Chondrocyte (in vitro differentiated cells): ENCODE measurements around the gene IL5RA. TPM values are rescaled to one million over a fixed set of nuclear protein-coding genes. Genes with fewer than 3 reads are reported as not detected.

Source experiments
- DNase-seq: peaks from one replicate; pipeline ENCODE4 v3.0.0; 2021; ENCODE audit warnings: mixed read lengths, low spot score
- H3K27ac Mint-ChIP-seq: one replicate; pipeline ENCODE4 v1.8.0; 2021; ENCODE audit warnings: mild to moderate bottlenecking, moderate library complexity, mixed read lengths; ENCODE audit not compliant: unreplicated experiment
- H3K27me3 Mint-ChIP-seq: 2 replicates; pipeline ENCODE4 v1.8.0; 2021; ENCODE audit warnings: low read depth, mixed read lengths
- H3K36me3 Mint-ChIP-seq: 2 replicates; pipeline ENCODE4 v1.8.0; 2021; ENCODE audit warnings: low read depth, mixed read lengths
- H3K4me1 Mint-ChIP-seq: 2 replicates; pipeline ENCODE4 v1.8.0; 2021; ENCODE audit warnings: low read depth, mild to moderate bottlenecking, mixed read lengths
- H3K4me3 Mint-ChIP-seq: one replicate; pipeline ENCODE4 v1.8.0; 2021; ENCODE audit warnings: mild to moderate bottlenecking, moderate library complexity, mixed read lengths; ENCODE audit not compliant: unreplicated experiment
- H3K9me3 Mint-ChIP-seq: 2 replicates; pipeline ENCODE4 v1.8.0; 2021; ENCODE audit warnings: low read depth, mixed read lengths
- total RNA-seq: library from RNA; stranded (reverse); gene quantifications from 3 replicates; pipeline ENCODE4 v1.2.1, GENCODE V29; 2021
- TF ChIP-seq, protein P1 (sequence below): fragments of 200-600 bp; sonication (generic); IDR thresholded peaks from 2 replicates; pipeline ENCODE4 v1.5.0; 2021; ENCODE audit warnings: antibody characterized with exemption, mild to moderate bottlenecking, moderate library complexity

The IL5RA gene
- total RNA-seq, 1 donor from 2014 or later: not detected

DNA sequence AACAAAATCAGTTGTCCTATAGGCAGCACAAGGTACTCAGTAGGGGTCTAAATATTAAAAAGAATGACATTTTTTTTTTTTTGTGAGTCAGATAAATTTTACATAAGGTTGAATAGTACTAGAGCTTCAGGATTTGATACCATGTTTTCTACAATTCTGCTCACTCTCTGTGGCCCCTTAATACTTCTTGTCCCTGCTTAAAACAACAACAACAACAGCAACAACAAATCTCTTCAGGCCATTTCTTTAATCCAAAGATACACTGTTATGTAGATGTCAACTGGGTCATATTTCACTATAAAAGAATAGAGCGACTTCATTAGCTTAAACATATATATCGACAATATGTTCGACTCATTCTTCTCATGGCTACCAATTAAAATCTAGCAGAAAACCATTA, 3.0 kb downstream of the IL5RA start:
- Mint-ChIP-seq H3K27ac (no peak overlapping the region), H3K4me1 (no peaks in the 10 kb centered on the region), H3K4me3 (no peak overlapping the region), H3K27me3 (peaks cover 38% of the 10 kb centered on the region), H3K9me3 (no peaks in the 10 kb centered on the region), H3K36me3 (no peaks in the 10 kb centered on the region)
- TF ChIP-seq, protein P1, sequence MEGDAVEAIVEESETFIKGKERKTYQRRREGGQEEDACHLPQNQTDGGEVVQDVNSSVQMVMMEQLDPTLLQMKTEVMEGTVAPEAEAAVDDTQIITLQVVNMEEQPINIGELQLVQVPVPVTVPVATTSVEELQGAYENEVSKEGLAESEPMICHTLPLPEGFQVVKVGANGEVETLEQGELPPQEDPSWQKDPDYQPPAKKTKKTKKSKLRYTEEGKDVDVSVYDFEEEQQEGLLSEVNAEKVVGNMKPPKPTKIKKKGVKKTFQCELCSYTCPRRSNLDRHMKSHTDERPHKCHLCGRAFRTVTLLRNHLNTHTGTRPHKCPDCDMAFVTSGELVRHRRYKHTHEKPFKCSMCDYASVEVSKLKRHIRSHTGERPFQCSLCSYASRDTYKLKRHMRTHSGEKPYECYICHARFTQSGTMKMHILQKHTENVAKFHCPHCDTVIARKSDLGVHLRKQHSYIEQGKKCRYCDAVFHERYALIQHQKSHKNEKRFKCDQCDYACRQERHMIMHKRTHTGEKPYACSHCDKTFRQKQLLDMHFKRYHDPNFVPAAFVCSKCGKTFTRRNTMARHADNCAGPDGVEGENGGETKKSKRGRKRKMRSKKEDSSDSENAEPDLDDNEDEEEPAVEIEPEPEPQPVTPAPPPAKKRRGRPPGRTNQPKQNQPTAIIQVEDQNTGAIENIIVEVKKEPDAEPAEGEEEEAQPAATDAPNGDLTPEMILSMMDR: no peak
- DNase-seq: no peak

DNA sequence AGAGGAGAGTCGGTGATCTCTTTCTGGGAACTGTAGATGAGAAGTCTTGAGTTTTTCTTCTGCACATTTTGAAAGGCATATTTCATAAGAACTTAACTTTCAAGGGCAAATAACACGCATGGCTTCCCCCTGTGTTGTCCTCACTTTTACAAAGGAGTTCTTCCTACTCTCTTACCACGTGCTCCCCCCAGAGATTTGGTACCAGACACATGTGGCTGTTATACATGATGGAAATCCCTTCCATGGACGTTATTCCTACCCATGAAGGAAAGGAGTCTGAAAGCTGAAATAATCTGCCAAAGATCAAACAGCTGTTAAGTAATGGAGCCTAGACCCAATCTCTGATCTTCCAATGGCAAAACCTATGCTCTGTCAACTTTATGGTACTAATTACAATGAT, 4.4 kb downstream of the IL5RA start:
- Mint-ChIP-seq H3K27ac (no peak overlapping the region), H3K36me3 (no peaks in the 10 kb centered on the region), H3K4me1 (no peaks in the 10 kb centered on the region), H3K4me3 (no peak overlapping the region), H3K9me3 (no peaks in the 10 kb centered on the region), H3K27me3 (peaks cover 33% of the 10 kb centered on the region)
- TF ChIP-seq, protein P1: no peak
- DNase-seq: no peak

DNA sequence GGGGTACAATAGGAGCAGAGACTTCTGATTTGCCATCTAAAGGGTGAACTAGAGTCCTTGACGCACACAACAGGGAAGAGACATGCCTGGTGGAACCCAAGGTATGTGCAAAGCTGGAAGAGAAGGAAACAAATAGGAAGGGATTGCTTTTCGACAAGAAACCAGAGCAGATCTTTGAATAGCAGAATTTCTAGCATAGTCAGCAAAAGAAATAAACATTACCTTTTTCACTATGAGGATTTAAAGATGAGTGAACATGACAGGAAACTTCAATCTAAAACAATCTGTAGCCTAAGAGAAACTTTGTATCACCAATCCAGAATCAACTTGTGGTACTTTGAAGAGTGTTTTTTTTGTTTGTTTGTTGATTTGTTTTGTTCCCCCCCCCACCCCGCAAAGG, 4.9 kb downstream of the IL5RA start:
- no peak for DNase-seq
- no peak overlapping the region for H3K27ac Mint-ChIP-seq
- TF ChIP-seq, protein P1: no peak
- H3K36me3 Mint-ChIP-seq: no peaks in the 10 kb centered on the region
- peaks cover 27% of the 10 kb centered on the region for H3K27me3 Mint-ChIP-seq
- no peak overlapping the region for H3K4me3 Mint-ChIP-seq
- H3K9me3 Mint-ChIP-seq: no peaks in the 10 kb centered on the region
- no peaks in the 10 kb centered on the region for H3K4me1 Mint-ChIP-seq

DNA sequence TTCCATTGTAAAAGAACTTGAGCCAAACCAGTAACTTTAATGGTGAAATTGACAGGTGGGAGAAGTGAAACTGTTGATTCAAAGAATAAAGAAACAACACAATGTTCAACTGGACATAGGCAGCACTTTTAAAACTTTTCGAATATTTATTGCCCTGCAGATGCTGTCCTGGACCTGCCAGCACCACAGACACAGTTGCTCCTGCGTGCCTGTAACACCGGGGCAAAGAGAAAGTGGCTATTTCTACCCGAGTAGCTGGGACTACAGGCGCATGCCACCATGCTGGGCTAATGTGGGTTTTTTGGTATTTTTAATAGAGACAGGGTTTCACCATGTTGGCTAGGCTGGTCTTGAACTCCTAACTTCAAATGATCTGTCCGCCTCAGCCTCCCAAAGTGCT, 7.4 kb downstream of the IL5RA start:
- no peak overlapping the region for H3K4me3 Mint-ChIP-seq
- H3K27ac Mint-ChIP-seq: no peak overlapping the region
- H3K27me3 Mint-ChIP-seq: peaks cover 14% of the 10 kb centered on the region
- TF ChIP-seq, protein P1: no peak
- no peaks in the 10 kb centered on the region for H3K36me3 Mint-ChIP-seq
- no peak for DNase-seq
- no peaks in the 10 kb centered on the region for H3K4me1 Mint-ChIP-seq
- H3K9me3 Mint-ChIP-seq: no peaks in the 10 kb centered on the region

DNA sequence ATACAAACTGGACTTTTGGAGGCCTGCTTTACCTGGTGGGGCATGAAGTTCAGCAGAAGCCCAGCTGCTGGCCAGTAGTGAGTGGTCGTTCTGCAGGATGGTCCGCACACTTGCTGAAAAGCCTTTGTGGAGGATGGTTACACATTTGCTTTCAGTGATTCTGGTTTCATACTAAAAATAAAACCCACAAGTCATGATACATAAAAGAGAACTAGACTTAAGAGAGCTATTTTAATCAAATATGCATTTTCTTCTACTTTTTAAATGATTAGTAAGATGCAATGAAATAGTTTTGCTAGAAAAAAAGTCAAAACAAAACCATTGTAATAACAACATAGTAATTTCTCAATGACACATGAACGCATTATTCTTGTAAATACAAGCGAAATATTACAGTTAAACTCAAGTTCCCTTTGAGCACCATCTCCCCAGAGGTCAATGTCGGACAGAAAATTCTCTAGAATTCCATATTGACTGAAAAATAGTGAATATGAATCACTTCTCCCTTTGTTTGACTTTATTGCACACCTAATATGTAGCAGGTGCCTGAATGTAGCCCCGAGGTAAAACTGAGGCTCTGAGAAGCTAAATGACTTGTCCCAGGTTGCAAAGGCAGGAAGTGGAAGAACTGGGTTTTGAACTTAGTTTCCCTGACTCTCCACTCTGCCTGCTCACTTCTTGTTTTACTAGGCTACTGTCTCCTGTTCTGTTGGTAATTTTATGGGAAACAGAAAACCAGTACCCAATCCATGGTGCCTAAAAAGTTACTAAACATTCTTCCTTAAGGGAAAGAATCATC, 8.3 kb downstream of the IL5RA start:
- H3K27ac Mint-ChIP-seq: no peak overlapping the region
- no peaks in the 10 kb centered on the region for H3K9me3 Mint-ChIP-seq
- peaks cover 13% of the 10 kb centered on the region for H3K27me3 Mint-ChIP-seq
- no peaks in the 10 kb centered on the region for H3K4me1 Mint-ChIP-seq
- DNase-seq: no peak
- no peaks in the 10 kb centered on the region for H3K36me3 Mint-ChIP-seq
- H3K4me3 Mint-ChIP-seq: no peak overlapping the region
- TF ChIP-seq, protein P1: no peak
